GM12878 (cell line): Measurements from ENCODE around the gene CETP. TPM values are rescaled to one million over a fixed set of nuclear protein-coding genes. Genes with fewer than 3 reads are reported as not detected.

Experiments used
- ATAC-seq: fragments of 200-7000 bp; cut with Tn5 transposase; 3 replicates; pipeline ENCODE4 v1.9.1; 2020; ENCODE audit warnings: mild to moderate bottlenecking, moderate library complexity
- BruUV-seq: library from RNA; stranded (reverse); fragments of 400-500 nt; replicated peaks from 2 replicates; lab custom pipeline; 2021; lab: Mats Ljungman, UMichigan
- CTCF ChIA-PET: fragments of 300-600 bp; sonication (Branson Sonifier 250); formaldehyde crosslinking; extraction: SDS; loops from one replicate; lab custom pipeline; 2021; ENCODE audit warnings: inconsistent platforms; lab: Yijun Ruan, JAX
- POLR2A ChIA-PET: fragments of 350-600 bp; formaldehyde crosslinking; extraction: SDS; loops from one replicate; lab custom pipeline; 2021; ENCODE audit warnings: inconsistent platforms; lab: Charles Lee
- RAD21 ChIA-PET: fragments of 300-600 bp; sonication (Branson Sonifier 250); formaldehyde crosslinking; loops from one replicate; lab custom pipeline; 2023; ENCODE audit warnings: antibody characterized with exemption; ENCODE audit not compliant: unreplicated experiment; lab: Charles Lee
- SMC1A ChIA-PET: fragments of 300-600 bp; sonication (Branson Sonifier 250); formaldehyde crosslinking; loops from one replicate; lab custom pipeline; 2023; ENCODE audit not compliant: unreplicated experiment, uncharacterized antibody; lab: Charles Lee
- DNase-seq: peaks from one replicate; pipeline ENCODE4 v3.0.0-alpha.2; 2011; ENCODE audit warnings: low read depth, low spot score
- FAIRE-seq: peaks from 3 replicates; lab custom pipeline; 2011; peaks lifted over from hg19 to GRCh38; lab: Jason Lieb, UNC
- H2AFZ ChIP-seq: 2 replicates; pipeline ENCODE4 v1.6.0; 2011; ENCODE audit warnings: low read depth, low read length, control low read depth; ENCODE audit not compliant: control insufficient read depth
- H3K27ac ChIP-seq: 2 replicates; pipeline ENCODE4 v1.5.1; 2011; ENCODE audit warnings: control low read depth; ENCODE audit not compliant: control insufficient read depth, insufficient read depth
- H3K27me3 ChIP-seq, 2 experiments: replicated peaks in 1 of 2; 2 replicates each; pipeline versions ENCODE4 v1.6.0 to v1.6.1; 2011; ENCODE audit warnings: low read length in 1 of 2; ENCODE audit not compliant: control insufficient read depth in 2 of 2, insufficient read depth in 2 of 2
- H3K36me3 ChIP-seq, 2 experiments: 2 replicates each; pipeline ENCODE4 v1.5.1; 2011; ENCODE audit warnings: low read length in 1 of 2; ENCODE audit not compliant: control insufficient read depth in 2 of 2, insufficient read depth in 2 of 2
- H3K4me1 ChIP-seq: 2 replicates; pipeline ENCODE4 v1.6.1; 2011; ENCODE audit warnings: mild to moderate bottlenecking, low read length, moderate library complexity, mixed read lengths; ENCODE audit not compliant: control insufficient read depth, insufficient read depth
- H3K4me2 ChIP-seq: 2 replicates; pipeline ENCODE4 v1.6.0; 2011; ENCODE audit warnings: control low read depth; ENCODE audit not compliant: control insufficient read depth, insufficient read depth
- H3K4me3 ChIP-seq: fragments of 200-600 bp; sonication (generic); 2 replicates; pipeline ENCODE4 v1.5.1; 2016
- H3K79me2 ChIP-seq: 2 replicates; pipeline ENCODE4 v1.6.0; 2011; ENCODE audit warnings: low read length; ENCODE audit not compliant: control insufficient read depth, insufficient read depth
- H3K9ac ChIP-seq: 2 replicates; pipeline ENCODE4 v1.8.0; 2011; ENCODE audit warnings: low read length, control low read depth, mixed read lengths; ENCODE audit not compliant: control insufficient read depth, insufficient read depth
- H3K9me3 ChIP-seq: replicated peaks from 3 replicates; pipeline ENCODE4 v1.5.1; 2011; ENCODE audit warnings: mild to moderate bottlenecking, low read length; ENCODE audit not compliant: control insufficient read depth, insufficient read depth
- H4K20me1 ChIP-seq: 2 replicates; pipeline ENCODE4 v1.6.0; 2011; ENCODE audit not compliant: control insufficient read depth, insufficient read depth
- FOS ChIP-seq: IDR thresholded peaks from 3 replicates; pipeline ENCODE4 v1.6.1; 2011; ENCODE audit warnings: borderline replicate concordance; ENCODE audit not compliant: insufficient read length; ENCODE audit errors: extremely low read depth
- MXI1 ChIP-seq: fragments of 150-350 bp; IDR thresholded peaks from 2 replicates; pipeline ENCODE4 v1.6.1; 2011; ENCODE audit warnings: low read depth, mild to moderate bottlenecking, inconsistent platforms, low read length, improper control_type of control experiment
- WGBS: methylation state at CpG from one replicate; pipeline ENCODE4 v1.1.6; 2016; ENCODE audit warnings: low lambda C conversion rate; ENCODE audit not compliant: insufficient replicate concordance, insufficient coverage; ENCODE audit errors: missing lambda C conversion rate; 5-methylcytosine and 5-hydroxymethylcytosine counted together
- in situ Hi-C: fragments of 300-500 bp; cut with MboI; formaldehyde crosslinking; loops from 9 replicates; pipeline ENCODE4 v1.14.3; 2018; ENCODE audit warnings: mixed read lengths
- intact Hi-C: fragments of 100-400 bp; cut with micrococcal nuclease; formaldehyde crosslinking; loops from one replicate; pipeline ENCODE4 v1.14.2; 2022; ENCODE audit not compliant: unreplicated experiment
- polyA plus RNA-seq, 11 experiments: library from polyadenylated mRNA; depleted of rRNA in 4 of 11; unstranded in 6 of 11; stranded (reverse) in 5 of 11; fragments of >200 nt; fragmentation: Nextera tagmentation in 4 of 11; fragmentation: Illumina TruSeq in 1 of 11; extraction: Ambion mirVana in 4 of 11; extraction: Trizol in 1 of 11; gene quantifications; 1 replicate in 1 of 11; 2 replicates in 10 of 11; pipeline versions ENCODE4 v1.2.1 to v1.2.3, GENCODE V29; 2011 to 2016; ENCODE audit warnings: inconsistent platforms in 2 of 11, missing spikeins in 2 of 11, low read depth in 1 of 11
- total RNA-seq, 4 experiments: library from RNA; depleted of rRNA in 3 of 4; stranded (reverse); fragments of >200 nt in 3 of 4; fragmentation: Illumina TruSeq in 1 of 4; extraction: Trizol in 1 of 4; gene quantifications; 2 replicates each; pipeline versions ENCODE4 v1.2.1 to v1.2.3, GENCODE V29; 2013 to 2021

CETP gene
- total and polyA plus RNA-seq, 10 of the 15 experiments (the other 5 are each of a cell fraction or from before 2014, with no cell fraction given) = 1.2 to 6.4 (median 2.1) TPM

GRCh38 chr16:56961386-56961785 lies 364 bp upstream of the CETP start:
- CTCF ChIA-PET = interaction anchor here (0.9 to 17.5 kb wide), 8 partner anchors 9 to 95 kb away, joined by 3 to 420 read pairs (median 82); partner anchors contain the start of genes NLRC5 and SLC12A3
- FAIRE-seq = no peak
- H3K27ac ChIP-seq = no peak overlapping the region
- H3K9me3 ChIP-seq = no peaks in the 10 kb centered on the region
- POLR2A ChIA-PET = interaction anchor here (0.6 to 1.5 kb wide), 2 partner anchors 16 to 50 kb away, joined by 3 to 4 read pairs; no protein-coding TSS in a partner anchor
- no TSS peak for BruUV-seq
- ATAC-seq = no peak
- RAD21 ChIA-PET = interaction anchor here (0.5 to 16.8 kb wide), 4 partner anchors 21 to 651 kb away, joined by 3 to 376 read pairs (median 4); partner anchors contain the start of gene NLRC5
- in situ Hi-C loops (loop anchor here (5.0 kb wide), 1 partner anchor 211 kb away; no protein-coding TSS in a partner anchor), intact Hi-C loops (loop anchor here (5.0 kb wide), 1 partner anchor 36 kb away; no protein-coding TSS in a partner anchor)
- no peak for DNase-seq
- no peaks in the 10 kb centered on the region for H3K27me3 ChIP-seq
- H3K4me1 ChIP-seq = peaks cover 7% of the 10 kb centered on the region
- no peak overlapping the region for H3K4me2 ChIP-seq
- H2AFZ ChIP-seq = no peak overlapping the region
- SMC1A ChIA-PET = interaction anchor here (1.0 to 31.6 kb wide), 7 partner anchors 14 to 208 kb away, joined by 3 to 604 read pairs (median 5); partner anchors contain the start of gene NLRC5
- H4K20me1 ChIP-seq = no peaks in the 10 kb centered on the region
- WGBS = 61% methylated on average over 3 of the region's 3 CpGs
- TF ChIP-seq MXI1 (no peak), FOS (no peak)
- TF ChIP-seq, all 136 proteins: peak for 0
- Histone ChIP-seq H3K36me3 (no peaks in the 10 kb centered on the region), H3K79me2 (no peaks in the 10 kb centered on the region), H3K4me3 (no peak overlapping the region), H3K9ac (no peak overlapping the region)
